Muscle of arm (tissue), 14 donors: ENCODE measurements around the gene PDE6B. TPM values are rescaled to one million over a fixed set of nuclear protein-coding genes. Genes with fewer than 3 reads are reported as not detected.
"Not testable (repeated sequence)": the region's sequence is repeated elsewhere in the genome, so short reads cannot be mapped to it uniquely, and the experiment has no call there.

ENCODE experiments used
- DNase-seq: peaks from one replicate; pipeline ENCODE4 v3.0.0-alpha.2; 2013
- long read RNA-seq, 11 donors: transcript quantifications; one replicate each; lab custom pipeline, GENCODE V29; 2026
- polyA plus RNA-seq, 12 donors: library from polyadenylated mRNA; unstranded; fragments of 120-200 nt; gene quantifications; one replicate each; pipeline ENCODE4 v1.2.1, GENCODE V29; 2013; ENCODE audit not compliant: insufficient read length in 12 of 12

Gene PDE6B
- 10 to 100 TPM in 10 of 12 donors, 1 to 10 TPM in 1, not detected in 1; 9.2 to 34.5 (median 13.0) TPM for polyA plus RNA-seq
- long read RNA-seq, donor 1, partial matches to known transcripts: 0 of 1 reads
- long read RNA-seq, donor 1, other reads (novel, unspliced or antisense): 0 of 1 reads
- long read RNA-seq, donor 2, partial matches to known transcripts: 351 of 1,220 reads
- long read RNA-seq, donor 2, other reads (novel, unspliced or antisense): 869 of 1,220 reads
- long read RNA-seq, donor 3: 0 reads
- long read RNA-seq, donor 4: 0 reads
- long read RNA-seq, donor 5, partial matches to known transcripts: 136 of 1,320 reads
- long read RNA-seq, donor 5, other reads (novel, unspliced or antisense): 1,184 of 1,320 reads
- long read RNA-seq, donor 6: 0 reads
- long read RNA-seq, donor 7: 0 reads
- long read RNA-seq, donor 8: 0 reads
- long read RNA-seq, donor 9: 0 reads
- long read RNA-seq, donor 10: 0 reads
- long read RNA-seq, donor 11: 0 reads

GRCh38 chr4:624705-625590, at the start of gene PDE6B:
Gene PDE6B (plus strand): TSS chr4:625573. CDS start chr4:625627, 54 bp downstream.
- DNase-seq: no peak

DNA sequence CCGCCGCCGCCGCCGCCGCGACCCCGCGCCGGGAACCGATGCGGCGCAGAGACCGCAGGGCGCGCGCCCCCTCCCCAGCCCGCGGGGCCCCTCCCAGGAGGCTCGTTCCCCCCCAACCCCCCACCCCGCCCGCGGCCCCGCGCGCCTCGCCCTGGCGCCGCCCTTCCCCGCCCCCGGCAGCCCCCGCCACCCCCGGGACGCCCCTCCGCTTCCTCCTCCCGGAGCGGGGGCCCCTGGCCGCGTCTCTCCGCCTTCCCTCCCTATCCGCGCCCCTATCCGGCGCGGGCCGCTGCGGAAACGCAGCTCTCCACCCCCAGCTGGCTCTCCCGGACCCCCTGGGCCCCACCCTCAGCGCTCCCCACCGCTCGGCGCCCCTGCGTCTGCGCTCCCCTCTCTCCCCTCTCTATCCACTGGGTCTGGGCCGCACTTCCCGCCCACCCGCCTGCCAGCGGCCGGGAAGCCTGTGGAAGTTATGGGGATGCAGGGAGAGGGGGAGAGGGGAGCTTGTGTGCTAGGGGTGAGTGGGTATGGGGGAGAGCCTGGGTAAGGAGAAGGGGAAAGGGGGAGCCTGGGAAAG, 49.0 kb upstream of the PDE6B start, which contains the start of gene TMEM271:
TMEM271 (minus strand) TSS at position 51 of the 577 bp plus-strand sequence. CDS start 233 bp downstream, outside the sequence.
- DNase-seq: no peak

DNA sequence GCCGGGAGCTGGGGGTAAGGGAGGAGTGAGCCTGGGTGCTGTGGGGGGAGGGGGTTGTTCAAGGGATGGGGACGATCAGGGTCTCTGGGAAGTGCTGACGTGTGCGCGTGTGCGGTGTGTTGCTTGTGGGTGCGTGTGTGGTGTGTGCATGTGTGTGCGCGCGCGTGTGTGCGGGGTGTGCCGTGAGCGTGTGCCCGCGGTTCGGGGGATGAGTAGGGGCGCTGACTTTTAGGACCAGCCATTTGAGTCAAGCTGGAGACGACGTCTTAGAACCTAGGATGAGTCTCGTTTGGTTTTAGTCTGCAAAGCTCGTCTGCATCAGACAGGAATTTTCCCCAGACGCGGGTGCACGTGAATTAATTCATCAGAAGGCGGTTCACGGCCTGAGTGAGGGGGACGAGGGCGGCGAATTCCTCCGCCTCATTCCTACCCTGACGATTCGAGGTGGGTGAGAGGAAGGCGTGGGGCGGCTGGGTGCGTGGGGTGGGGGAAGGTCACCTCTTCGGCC, 48.3 kb upstream of the PDE6B start:
- DNase-seq: no peak

DNA sequence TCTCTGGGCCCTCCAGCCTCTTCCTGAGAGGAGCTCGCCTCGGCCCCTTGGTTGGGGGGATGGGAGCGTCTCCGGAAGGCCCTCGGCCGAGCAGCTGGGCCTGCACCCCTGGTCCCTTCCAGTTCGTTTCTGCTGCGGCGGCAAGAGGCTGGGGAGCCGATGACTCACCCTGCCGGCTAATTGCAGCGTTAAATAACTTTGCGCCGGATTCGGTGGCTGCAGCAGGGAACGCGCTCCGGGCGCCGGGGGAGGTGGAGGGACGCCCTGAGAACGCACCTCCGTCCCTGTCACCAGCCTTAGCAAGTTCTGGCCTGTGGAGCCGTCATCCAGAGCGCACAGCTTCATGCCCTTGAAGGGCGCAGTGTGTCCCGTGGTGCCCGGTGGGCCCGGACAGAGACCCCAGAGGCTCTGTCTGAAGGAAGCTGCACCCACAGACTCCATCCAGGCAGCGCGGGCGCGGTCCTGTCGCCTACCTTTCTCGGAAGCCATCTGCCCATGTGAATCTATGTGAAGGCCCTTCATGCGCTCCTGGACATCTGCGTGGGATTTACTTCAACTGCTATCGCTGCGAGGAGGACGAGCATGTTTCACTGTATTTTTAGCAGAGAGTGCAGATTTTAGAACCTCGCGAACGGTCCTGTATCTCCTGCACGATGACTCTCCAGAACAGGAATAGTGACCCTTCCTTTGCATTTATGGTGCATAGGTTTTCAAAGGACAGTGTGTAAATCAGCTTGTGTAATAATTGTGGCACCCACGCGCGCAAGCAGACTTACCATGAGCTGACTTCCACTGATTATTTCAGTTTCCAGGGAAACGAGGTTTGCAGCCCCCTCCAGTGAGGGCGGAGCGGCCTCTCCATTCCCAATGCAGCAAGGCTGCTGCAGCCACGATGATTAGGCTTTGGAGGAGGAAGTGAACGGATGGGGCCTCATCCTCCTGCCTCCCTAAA, 47.6 kb upstream of the PDE6B start:
- no peak for DNase-seq

DNA sequence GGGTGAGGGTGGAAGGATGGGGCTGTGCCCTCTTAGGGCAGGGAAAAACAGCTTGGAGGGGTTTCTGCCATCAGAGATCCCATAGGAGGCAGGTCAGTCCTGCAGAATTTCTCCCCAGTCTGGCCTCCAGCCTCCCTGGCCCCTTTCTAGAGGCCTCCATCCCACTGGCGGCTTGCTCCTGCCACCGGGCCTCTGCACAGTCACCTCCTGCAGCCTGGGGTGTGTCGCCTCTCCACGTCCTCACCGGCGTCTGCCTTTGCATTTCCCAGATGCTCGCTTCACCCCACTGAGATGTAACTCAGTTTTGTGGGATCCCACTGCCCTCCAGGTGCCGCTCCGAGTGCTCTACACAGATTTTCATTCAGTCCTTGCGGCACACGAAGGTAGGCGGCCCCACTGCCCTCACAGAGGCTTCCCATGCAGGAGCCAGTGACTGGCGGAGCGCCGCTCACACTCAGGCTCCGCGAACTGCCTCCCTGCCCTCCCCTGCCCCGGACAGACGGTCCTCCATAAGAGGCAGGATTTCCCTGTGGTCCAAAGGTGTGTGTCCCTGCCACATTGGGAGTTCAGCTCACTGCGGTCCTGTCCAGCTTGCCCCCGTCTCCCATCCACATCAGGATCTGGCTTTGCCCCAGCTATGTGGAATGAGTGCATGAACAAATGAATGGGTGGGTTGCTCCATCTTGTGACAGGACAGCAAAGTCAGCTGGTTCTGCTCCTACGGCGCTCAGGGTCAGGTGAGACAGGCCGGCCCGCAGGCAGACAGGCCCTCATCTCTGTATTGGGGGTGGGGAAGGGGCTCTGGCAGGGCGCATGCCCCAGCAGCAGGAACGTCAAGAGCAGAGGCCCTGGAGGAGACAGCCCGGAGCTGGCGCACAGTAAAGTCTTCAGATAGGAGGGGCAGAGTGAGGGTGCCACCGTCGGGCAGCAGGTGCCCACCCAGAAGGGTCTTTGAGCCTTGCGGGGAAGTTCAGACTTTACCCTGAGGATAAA, 46.6 kb upstream of the PDE6B start:
- DNase-seq: no peak

DNA sequence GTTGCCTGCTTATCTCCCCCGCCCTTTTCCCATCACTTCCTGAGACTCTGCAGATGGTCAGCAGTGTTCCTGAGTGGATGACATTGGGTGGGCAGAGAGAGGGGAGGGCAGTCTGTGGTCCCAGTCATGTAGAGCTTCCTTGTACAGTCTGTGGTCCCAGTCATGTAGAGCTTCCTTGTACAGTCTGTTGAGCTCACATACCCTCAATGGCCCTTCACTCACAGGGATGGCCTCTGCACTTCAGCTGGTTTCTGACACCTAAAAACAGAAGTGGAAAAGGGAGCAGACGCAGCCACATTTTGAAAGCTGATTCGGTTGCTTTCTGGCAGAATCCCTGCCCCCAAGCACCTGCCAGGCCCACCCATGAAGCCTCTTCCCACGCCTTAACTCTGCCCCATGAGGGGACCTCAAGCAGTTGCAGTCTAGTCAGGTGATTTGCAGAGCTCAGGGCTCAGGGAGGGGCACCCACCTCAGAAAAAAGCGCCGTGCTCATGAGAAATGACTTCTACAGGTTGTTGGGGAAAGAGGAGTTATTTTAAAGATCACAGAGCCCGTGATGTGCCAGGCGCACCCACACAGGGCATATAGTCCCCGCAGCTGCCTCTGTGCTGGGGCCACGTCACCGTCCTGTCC, 45.7 kb upstream of the PDE6B start:
- no peak for DNase-seq

- no peak for DNase-seq
These were observed 44.2 kb upstream of the PDE6B start for GRCh38 chr4:581181-581580.

DNA sequence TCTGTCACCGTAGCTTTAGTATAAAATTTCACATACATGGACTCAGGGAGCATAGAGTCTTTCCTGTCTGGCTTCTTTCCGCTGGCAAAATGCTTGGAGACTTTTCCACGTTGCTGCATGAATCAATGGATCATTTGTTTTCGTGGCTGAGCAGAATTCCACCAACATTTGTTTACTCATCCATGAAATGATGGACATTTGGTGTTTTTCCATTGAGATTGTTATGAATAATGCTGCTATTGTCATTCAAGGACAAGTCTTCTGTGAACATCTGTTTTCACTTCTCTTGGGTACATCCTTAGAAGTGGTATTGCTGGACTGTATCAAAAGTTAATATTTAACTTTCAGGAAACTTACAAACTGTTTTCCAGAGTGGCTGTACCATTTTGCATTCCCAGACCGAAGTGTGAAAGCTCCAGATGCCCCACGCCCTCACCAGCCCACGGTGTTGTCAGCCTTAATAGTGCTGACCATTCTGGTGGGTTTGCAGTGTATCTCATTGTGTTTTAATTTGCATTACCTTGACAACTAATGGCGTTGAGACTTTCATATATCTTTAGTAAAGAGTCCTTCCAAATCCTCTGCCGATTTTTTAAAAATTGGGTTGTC, 43.5 kb upstream of the PDE6B start:
- no peak for DNase-seq

DNA sequence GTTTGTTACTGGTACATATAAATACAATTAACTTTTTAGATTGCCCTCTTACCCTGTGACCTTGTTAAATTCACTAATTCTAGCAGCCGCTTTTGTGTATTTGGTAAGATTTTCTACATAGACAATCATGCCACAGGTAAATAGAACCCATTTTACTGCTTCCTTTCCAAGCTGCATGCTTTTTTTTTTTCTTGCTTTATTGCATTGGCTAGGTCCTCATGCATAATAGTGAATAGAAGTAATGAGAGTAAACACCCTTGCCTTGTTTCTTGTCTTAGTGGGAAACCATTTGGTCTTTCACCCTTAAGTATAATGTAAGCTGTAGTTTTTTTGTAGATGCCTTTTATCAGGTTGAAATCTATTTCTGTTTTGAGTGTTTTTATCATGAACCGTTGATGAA, 41.6 kb upstream of the PDE6B start:
- DNase-seq: no peak

DNA sequence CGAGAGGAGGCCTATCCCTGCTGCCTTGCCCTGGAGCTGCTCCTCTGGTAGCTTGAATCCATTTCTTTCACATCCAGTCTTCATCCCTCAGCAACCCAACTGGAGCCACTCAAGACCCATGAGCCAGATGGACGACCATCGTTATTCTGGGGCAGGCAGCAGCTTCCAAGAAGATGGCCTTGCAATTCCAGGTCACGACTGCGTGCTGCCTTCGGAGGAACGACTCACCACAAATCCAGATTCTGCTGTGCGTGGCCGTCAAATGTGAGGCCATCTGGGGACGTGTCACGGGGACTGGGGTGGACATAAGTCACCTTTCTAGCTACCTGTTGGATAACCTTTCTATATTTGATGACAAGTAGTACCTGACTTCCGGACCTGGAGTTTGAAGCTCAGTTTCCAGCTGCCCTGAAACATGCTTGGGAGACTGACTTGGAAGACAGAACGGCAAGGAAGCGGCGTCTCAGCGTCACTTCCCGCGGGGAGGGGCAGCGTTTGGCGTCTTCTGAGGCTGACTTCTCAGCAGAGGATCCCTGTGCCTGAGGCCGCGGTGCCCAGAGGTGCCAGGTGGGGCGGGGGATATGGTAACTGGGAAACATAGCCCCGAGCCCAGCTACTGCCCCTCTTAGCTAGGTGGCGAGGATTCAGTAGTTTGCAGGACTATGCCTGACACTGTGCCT, 37.6 kb upstream of the PDE6B start:
- DNase-seq: no peak

GRCh38 chr4:588351-588849, 37.0 kb upstream of the PDE6B start:
- no peak for DNase-seq

DNA sequence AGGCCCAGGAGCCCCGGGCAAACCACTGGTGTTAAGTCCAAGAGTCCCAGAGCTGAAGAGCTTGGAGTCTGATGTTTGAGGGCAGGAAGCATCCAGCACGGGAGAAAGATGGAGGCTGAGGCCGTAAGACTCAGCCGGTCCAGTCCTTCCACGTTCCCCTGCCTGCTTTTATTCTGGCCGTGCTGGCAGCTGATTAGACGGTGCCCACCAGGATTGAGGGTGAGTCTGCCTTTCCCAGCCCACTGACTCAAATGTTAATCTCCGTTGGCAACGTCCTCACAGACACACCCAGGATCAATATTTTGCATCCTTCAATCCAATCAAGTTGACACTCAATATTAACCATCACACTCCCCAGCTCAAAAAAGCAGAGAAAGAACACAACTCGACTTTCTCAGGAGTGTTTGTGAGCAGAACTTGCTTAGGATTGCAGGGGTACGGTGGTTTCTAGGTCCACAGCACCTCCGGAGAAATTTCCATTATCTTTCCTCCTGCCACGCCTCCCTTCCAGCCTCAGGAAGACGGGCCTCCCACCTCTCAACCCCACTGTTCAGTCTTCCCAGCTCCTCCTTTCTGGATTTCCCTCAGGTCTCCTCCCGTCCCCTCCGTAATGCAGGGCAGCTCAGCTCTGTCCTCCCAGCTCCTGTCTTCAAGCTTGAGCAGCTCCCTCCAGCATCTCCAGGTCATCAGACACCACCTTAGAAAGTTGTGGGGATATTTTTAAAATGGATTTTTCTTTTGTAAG, 36.0 kb upstream of the PDE6B start:
- no peak for DNase-seq

- DNase-seq: no peak
These were observed 35.0 kb upstream of the PDE6B start for GRCh38 chr4:590313-590841.

- not testable (repeated sequence) for DNase-seq
These were observed 33.2 kb upstream of the PDE6B start for GRCh38 chr4:592178-592577.

DNA sequence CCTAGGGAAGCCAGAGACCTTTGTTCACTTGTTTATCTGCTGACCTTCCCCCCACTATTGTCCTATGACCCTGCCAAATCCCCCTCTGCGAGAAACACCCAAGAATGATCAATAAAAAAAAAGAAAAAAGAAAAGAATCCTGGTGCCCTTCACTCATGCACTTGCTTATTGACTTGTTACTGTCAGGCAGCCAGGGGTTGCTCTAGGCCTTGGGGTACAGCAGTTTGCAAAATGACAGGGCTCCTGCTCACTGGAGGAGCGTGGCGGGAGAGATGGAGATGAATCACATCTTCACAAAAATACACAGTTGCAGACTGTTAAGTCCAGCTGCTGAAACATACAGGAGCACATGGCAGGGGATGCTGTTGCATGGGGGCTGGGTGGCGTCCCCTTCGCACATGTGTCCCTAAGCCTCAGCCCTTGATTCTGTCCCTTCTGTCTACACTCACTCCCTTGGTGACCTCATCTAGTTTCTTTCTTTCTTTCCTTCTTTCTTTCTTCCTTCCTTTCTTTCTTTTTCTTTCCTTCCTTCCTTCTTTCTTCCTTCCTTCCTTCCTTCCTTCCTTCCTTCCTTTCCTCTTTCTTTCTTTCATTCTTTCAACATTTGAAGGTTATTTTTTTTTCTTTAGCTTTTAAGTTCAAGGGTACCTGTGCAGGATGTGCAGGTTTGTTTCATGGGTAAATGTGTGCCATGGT, 32.4 kb upstream of the PDE6B start:
- no peak for DNase-seq

DNA sequence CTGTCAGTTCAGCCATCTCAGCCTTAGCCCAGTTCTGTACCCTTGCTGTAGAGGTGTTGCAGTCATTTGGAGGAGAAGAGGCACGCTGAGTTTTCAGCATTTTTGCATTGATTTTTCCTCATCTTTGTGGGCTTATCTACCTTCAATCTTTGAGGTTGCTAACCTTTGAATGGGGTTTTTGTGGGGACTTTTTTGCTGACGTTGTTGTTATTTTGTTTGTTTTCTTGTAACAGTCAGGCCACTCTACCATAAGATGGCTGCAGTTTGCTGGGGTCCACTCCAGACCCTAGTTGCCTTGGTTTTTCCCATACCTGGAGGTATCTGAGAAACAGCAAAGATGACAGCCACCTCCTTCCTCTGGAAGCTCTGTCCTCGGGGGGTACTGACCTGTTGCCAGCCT, 26.4 kb upstream of the PDE6B start:
- DNase-seq: no peak
